GM10266 (cell line): ENCODE measurements around the gene MYO3B.

Experiments used
- DNase-seq: peaks from one replicate; pipeline ENCODE4 v3.0.0; 2012; ENCODE audit errors: extremely low spot score
- CTCF ChIP-seq: IDR thresholded peaks from 2 replicates; pipeline ENCODE4 v1.5.1; 2012; ENCODE audit warnings: mild to moderate bottlenecking, low read depth; ENCODE audit not compliant: control insufficient read depth, insufficient read depth; ENCODE audit errors: missing control alignments

Gene MYO3B

GRCh38 chr2:170434900-170435621 is 257.1 kb downstream of the MYO3B start:
- no peak for DNase-seq
- no peak for TF ChIP-seq CTCF

DNA sequence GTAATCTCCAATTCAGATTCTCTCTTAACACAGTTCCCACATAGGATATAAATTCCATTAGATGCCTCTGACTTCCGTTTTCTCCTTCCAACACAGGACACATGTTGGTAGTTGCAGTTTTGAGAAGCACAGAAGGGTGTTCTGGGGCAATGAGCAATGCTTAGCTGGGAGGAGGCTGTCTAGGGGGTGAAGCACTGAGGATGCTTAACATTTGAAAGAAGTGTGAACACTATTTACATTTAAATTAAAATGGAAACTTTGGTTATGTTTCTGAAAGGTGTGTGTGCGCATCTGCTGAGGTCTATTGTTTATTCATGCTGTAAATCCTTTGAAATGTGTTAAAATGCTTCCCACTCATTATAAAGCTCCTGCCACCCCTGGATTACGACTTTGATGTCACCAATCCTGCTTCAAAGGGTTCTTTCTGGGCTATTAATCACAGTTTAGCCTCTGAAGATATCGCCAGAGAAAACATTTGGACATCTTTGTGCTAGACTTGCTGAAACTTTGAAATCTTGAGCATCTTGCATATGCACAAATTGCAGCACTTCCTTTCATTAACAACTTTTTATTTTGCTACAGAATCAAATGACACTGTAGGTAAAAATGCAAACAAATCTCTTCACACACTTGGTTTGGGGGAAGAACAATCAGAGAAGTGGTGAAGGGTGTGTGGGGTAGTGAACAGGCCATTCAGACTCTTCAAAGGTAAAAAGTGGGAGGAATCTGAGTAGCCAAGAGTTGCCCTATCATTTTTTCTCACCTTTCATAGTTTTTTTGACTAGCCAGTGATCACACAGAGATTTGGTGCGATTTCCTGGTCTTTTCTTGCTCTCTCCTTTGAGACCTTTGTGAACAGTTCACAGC is 258.4 kb downstream of the MYO3B start:
- no peak for DNase-seq
- TF ChIP-seq CTCF: no peak

- DNase-seq: no peak
Measured at GRCh38 chr2:170446078-170446477, 268.1 kb downstream of the MYO3B start.

GRCh38 chr2:170449034-170449433 is 271.1 kb downstream of the MYO3B start:
- no peak for TF ChIP-seq CTCF
- no peak for DNase-seq

More at GRCh38 chr2:170446078-170446477, 268.1 kb downstream of the MYO3B start:
- TF ChIP-seq CTCF: no peak

DNA sequence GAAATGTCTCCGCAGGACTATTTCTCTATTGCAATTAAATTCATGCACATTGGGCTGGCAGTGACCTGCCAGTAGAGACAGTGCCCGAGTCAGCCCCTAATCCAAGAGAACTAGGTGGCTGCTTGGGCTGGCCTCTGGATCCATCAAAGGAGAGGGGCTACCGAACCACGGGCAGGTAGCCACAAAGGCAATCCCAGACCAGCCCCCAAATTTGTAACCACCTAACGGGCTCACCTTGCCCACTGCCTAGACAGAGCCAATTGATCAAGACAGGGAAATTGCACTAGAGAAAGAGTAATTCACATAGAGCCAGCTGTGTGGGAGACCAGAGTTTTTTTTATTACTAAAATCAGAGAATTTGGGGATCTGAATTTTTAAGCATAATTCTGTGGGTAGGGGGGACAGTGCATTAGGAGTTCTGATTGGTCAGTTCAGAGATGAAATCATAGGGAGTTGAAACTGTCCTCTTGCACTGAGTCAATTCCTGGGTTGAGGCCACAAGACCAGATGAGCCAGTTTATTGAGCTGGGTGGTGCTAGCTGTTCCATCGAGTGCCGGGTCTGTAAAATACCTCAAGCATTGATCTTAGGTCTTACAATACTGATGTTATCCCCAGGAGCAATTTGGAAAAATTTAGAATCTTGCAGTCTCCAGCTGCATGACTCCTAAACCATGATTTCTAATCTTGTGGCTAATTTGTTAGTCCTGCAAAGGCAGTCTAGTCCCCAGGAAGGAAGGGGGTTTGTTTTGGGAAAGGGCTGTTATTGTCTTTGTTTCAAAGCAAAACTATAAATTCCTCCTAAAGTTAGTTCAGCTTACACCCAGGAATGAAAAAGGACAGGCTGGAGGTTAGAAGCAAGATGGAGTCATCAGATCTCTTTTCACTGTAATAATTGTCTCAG is 276.8 kb downstream of the MYO3B start:
- TF ChIP-seq CTCF: no peak
- DNase-seq: no peak

GRCh38 chr2:170455617-170456426 is 277.9 kb downstream of the MYO3B start:
- no peak for DNase-seq
- no peak for TF ChIP-seq CTCF
